HG03025 (cell line): ENCODE data around the gene DLGAP4.
"Not testable (repeated sequence)": the region's sequence is repeated elsewhere in the genome, so short reads cannot be mapped to it uniquely, and the experiment has no call there.

Experiments used
- ATAC-seq: cut with Tn5 transposase; IDR thresholded peaks from one replicate; pipeline ENCODE4 v1.9.1; 2021; ENCODE audit warnings: mild to moderate bottlenecking, moderate library complexity; ENCODE audit not compliant: unreplicated experiment, low FRiP score

Gene DLGAP4

DNA sequence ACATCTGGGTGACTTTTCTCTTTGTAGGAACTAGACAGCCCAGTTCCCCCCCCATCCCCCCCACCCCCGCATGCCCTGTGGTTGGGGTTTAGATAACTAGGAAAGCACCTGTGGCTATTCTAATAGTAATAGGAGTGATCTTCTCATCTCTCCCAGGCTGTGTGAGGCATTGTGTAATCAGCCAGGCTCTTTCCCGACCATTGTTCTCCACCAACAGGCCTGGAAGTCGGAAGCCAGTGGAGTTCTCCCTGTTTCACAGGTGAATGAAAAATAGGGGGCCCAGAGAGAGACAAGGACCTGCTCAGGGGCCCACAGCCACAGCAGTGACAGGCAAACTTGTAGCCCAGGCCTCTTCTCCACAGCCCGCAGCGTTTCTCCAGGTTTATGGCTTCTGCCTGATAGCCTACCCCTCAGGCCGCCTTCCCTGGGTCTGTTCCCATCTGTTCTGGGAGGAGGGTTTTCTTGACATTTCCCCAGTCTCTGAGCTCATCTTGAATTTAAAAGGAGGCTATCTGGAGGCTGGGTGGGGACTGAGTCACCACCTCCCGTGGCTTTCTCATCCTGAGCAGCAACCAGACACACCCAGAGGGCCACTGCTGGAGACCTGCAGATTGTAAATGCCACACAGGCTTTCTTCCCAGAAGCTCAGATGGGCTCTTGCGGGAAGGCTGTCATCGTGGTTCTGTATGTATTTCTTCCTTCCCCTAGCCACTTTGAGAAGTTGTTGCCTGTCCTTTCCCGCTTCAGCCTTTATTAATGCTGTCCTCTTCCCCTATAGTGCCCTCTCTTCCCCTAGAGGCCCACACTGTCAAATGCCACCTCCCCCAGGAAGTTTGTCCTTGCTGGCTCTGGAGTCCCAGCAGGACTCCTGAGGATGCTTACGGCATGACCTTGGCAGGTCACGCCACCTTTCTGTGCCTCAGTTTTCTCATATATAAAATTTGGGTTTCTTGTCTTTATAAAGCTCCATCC is 159.3 kb downstream of the DLGAP4 start:
- ATAC-seq: no peak

DNA sequence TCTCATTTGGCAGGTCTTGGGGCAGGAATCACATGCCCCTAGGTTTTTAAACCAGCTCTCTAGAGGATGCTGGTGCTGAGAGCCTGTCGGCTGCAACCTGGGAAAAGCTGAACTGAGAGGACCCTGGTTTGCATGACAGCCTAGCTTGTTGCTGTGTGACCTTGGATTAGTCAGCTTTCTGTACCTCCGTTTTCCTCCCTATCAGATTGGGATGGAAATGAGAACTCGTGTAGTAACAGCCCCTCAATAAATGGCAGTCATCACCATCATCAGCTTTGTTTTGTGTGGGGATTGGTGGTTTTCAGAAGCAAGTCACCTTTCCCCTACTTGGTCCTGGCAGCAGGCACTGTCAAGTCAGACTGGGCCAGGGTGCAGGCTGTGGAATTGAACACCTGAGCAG is 159.9 kb downstream of the DLGAP4 start:
- ATAC-seq: no peak

DNA sequence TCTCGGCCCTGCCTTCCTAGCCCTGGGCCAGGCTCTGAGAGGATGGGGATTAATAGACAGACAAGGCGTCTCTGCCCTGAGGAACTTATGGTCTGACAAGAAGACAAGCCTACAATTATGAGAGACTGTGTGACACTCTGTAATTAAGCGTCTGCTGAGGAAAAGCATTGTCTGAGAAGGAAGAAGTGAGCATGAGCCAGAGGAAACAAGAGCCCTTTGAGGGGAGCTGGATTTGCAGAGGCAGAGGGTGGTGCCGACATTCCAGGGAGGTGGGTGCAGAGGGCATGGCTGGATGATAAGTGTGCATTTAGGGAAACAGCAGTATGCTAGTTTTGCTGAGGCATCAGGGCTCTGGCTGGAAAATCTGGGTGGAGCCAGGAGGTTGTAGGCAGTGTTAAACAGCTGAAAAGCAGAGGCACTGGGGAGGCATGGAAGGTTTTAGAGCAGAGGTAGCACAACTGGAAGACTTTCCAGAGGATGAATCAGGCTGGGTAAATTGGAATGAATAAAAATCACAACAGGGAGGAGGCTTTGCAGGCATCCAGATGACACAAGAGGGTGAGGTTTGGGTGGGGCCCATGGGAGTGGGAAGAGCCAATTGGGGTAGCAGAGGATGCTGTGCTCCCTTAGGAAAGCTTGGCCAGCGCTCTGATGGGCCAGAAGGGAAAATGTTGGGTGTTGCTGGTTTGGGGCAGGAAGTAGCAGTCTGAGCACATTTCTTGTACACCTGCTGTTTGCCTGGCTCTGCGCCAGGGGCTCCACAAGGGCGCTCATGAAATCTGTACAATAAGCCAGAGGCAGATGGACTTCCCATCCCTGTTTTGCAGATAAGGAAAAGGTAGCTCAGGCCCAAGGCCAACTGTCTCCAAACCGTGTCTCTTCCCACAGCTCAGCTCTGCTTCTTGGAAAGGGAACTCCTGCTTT is 161.2 kb downstream of the DLGAP4 start:
- no peak for ATAC-seq

DNA sequence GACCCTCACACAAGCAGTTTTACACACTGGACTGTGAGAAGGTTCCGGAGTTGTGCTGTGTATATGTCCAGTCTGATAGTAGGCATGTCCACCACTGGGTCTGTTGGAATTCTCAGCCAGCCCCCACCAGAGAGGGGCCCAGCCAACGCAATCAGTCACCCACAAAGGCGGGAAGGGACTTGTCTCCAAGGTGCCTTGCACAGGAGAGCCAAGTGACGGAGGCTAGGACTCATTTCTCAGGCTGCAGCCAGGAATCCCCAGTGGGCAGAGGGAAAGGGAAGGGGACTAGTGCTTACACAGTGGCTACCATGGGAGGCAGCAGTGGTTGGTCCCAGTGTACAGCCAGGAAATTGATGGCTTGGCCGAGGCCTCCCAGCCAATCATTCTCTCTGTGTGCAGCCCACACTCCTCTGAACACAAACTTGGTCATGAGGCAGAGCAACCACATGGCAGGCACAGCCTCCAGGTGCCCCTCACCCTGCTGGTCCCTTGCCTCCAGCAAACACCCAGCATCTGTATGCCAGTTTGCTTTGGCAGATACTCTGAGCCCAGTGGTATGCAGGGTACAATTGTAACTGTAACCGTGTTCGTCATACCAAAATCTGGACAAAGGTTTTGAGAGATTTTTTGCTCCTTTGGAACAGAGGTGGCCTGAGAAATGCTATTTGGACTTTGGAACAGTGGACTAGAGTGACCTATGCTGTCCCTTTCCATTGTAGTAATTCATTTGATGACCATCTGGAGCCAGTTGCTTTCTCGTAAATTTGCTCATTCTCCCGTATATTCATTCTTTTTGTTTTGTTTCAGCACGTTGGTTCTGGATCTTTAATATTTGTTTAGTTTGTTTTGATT is 162.2 kb downstream of the DLGAP4 start:
- ATAC-seq: no peak

DNA sequence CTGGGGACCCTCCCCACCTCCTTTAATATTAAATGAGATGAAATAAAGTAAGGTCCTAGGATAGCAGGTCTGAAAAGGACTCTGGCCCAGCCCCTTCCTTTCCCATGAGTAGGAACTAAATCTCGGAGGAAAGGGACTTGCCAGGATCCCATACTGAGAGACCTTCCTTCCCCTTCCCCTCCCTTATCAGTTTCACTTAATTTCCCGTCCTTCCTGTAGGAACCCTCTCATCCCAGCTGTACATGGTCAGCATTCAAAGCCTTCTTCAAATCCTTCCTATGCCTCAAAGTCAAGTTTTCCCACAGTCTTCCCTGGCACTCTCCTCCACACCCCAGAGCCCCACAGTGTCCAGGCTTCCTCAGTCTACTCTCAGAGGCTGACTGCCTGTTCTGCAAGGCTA is 163.8 kb downstream of the DLGAP4 start:
- ATAC-seq: no peak

DNA sequence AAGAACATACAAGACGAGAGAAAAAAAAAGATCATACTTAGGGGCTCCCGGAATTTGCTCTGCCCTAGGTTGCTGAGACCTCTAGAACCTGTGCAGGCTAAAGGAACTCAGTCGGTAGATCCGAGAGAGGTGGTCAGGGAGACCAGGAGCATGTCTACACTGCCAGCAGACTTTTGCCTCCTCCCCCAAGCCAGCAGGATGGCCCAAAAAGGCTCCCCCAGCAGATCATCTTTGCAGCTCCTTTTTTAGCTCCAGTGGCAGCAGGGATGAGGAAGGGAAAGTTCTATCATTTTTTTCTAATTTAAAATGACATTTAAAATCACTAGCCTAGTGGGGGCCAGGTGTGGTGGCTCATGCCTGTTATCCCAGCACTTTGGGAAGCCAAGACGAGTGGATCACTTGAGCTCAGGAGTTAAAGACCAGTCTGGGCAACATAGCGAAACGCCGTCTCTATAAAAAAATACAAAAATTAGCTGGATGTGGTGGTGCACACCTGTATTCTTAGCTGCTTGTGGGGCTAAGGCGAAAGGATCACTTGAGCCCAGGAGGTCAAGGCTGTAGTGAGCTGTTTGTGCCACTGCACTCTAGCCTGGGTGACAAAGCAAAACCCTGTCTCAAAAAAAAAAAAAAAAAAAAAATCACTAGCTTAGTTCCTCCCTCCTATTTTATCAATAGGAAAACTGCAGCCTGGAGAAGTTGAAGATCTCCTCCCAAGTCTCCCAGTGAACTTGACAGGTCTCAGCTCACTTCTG is 165.9 kb downstream of the DLGAP4 start:
- no peak for ATAC-seq

DNA sequence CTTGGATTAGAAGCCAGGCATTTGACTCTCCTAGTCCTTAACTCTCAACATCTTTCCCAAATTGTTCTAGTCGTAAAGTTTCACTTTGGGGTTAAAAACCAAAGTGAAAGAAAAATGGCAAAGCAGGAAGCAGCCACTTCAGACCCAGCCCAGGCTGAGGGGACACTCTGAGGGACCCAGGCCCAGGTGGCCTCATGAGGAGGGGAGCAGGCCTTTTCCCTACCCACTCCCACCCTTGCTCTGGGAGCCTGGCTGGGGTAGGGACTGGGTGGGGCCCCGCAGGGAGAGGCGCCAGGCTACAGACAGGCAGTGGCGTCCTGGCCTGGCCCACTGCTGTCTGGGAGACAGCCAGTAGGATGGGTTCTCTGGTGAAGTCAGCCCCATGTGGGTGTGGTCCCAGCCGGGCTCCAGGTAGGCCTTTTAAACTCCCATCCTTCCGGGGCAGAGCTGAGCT is 166.5 kb downstream of the DLGAP4 start:
- no peak for ATAC-seq

DNA sequence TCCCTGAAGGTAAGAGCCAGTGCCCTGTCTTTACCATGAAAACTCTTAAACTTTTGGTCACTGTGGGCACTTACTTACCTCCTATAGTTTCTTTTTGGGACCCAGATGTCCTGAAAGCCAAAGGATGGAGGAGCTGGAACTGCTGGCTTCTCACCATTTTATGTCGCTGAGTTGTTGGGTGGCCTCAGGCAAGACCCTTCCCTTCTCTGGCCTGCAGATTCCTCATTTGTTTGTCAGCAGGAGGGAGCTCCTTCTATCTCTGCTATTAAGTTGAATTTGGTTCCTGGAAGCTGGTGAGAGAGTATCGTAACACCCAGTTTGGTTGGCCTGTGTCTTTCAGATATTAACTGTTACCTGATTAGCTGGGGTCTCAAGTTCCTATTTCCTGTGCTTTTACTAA is 167.0 kb downstream of the DLGAP4 start:
- ATAC-seq: no peak

DNA sequence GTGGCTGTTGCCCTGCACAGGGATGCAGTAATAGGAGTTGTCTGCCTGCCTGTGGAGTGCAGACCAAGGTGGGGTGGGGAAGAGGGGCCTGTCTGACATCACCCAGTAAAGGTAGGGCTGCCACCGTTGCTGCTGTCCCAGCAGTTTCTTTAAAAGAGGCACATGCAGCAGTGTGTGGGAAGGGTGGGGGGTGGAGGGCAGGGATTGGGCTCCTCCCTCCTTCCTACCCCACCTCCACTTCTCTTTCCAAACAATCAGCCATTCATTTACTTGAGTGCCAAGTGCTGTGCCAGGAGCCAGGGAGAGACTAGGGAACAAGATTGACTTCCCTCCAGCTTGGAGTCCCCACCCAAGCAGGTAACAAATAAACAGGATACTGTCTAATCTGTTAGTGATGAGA is 168.4 kb downstream of the DLGAP4 start:
- ATAC-seq: no peak

DNA sequence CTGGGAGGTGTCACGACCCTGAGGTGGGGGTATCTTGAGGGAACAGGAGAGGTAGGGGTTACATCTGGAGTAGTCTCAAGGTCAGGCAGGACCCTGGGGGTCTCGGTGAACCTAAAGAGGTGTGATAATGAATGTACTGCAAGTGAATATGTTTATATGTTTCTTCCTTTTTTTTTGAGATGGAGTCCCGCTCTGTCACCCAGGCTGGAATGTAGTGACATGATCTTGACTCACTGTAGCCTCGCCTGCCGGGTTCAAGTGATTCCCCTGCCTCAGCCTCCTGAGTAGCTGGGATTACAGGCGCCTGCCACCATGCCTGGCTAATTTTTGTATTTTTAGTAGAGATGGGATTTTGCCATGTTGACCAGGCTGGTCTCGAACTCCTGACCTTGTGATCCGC is 168.9 kb downstream of the DLGAP4 start:
- not testable (repeated sequence) for ATAC-seq

DNA sequence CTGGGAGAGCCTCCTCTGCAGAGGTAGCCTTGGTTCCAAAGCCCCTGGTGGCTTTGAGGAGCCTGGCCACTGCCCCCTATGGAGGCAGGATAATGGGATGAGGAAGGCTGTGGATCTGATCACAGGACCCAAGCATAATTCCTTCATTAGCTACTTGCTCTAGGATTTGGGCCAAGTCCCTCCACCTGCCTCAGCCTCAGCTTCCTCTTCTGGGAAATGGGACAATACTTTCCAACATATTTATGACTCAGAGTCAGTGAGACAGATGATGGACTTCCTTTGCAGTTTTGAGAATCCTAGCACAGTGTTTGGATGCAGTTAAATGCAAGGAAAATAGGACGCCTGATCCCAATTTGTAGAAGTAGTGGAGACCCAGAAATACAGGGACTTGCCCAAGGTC is 171.3 kb downstream of the DLGAP4 start:
- ATAC-seq: no peak

DNA sequence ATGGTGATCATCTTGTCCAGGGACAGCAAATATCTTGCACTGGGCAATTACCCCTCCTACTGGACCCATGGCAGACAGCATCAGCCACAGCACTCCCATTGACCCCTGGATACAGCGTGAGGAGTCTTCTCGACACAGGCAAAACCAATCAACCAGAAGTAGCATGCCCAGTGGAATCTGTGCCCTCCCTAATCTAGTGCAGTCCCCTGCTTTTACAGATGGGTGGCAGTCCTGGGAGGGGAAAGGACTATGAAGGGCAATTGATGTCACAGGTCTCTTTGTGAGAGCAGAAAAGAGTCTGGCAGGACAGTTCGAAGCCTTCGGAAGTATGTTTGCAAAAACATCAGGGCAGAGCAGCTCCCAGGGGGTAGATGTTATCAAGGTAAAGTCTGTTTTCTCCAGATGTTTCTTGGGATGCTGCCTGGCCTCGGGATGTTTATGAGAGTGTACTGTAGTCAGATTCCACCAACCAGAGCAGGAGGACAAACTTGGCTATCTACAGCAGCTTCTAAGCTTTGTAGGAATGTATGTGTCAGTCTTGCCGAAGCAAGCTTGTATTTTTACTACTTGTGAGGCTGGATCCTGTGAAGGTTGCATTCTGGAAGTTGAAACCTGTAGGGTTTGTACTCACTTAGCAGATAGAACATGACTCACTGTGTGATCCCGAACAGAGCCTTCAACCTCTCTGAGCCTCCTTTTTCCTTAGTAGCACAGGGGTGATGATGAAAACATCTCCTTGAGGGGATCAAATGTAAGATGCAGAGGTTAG is 172.2 kb downstream of the DLGAP4 start:
- no peak for ATAC-seq

DNA sequence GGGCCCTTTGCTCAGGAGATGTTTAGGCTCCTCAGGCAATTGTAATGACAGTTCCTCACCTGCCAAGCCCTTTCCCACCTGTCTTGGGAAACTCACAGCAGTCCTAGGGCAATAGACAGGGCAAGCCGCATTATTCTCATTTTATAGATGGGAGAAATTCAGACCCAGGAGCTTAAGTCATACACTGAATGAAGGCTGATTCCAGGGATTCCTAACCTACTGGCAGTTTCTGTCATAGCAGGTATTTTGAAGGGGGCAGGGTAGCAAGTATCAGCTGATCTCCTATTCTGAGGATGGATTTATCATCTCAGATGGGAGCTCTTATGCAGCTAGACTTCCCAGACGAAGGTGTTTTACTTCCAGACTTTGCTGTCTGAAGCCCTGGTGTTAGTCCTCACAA is 173.8 kb downstream of the DLGAP4 start:
- ATAC-seq: no peak

DNA sequence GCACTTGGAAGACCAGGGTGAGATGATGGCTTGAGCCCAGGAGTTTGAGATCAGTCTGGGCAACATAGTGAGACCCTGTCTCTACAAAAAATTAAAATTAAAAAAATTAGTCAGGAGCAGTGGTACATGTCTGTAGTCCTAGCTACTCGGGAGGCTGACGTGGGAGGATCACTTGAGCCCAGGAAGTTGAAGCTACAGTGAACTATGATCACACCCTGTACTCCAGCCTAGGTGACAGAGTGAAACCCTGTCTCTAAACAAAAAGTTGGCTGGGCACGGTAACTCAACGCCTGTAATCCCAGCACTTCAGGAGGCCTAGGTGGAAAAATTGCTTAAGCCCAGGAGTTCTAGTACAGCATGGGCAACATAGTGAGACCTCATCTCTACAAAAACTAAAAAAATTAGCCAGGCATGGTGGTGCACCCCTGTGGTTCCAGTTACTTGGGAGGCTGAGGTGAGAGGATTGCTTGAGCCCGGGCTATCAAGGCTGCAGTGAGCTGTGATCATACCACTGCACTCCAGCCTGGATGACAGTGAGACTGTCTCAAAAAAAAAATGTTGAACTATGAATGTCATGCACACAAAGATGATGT is 174.4 kb downstream of the DLGAP4 start:
- no peak for ATAC-seq

DNA sequence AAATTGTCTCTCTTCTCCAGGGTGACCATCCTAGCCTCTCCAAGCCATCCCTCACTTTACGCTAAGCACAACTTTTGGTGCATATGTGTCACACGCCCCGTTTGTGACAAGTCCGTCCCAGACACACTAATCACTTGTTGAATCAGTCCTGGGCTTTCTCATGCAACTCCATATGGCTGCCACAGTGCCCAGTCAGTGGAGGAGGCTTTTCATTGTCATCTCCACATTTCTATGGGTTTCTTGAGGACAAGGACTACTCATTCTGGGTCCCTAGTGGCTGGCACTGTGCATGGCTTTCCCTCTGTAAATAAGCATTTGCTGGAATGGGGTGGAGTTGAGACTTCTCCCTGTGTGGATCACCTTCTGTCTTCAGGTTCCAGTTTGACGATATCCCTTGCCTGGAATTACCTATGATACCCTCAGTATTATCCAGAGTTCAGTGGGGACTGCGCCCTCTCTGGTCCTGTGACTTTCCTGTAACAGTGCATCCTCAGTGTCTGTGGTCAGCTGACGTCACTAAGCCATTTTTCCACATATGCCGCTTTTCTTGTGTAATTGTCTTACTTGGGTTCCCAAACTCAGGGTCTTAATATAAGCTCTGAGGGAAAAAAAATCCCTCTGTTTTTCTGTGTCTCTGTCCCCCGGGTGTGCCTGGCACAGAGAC is 175.4 kb downstream of the DLGAP4 start:
- no peak for ATAC-seq

DNA sequence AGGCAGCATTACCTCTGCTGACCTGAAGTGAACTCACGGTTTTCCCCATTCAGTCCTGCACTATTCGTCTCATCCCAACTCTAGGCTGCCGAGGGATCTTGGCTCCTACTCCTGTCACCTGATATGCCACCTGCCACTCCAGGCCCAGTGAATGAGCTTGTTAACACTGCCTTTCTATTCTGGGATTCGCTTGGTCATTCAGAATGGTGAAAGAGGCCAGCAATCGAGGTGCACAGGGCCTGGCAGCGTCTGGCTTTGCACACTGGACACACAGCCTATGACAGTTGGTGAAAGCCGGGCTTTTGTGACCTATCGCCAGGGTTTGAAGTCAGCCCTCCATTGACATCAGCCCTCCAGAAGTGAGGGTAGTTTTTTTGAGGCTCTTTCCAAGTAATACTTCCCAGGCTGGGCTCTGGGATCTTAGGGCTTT is 175.9 kb downstream of the DLGAP4 start:
- ATAC-seq: no peak

DNA sequence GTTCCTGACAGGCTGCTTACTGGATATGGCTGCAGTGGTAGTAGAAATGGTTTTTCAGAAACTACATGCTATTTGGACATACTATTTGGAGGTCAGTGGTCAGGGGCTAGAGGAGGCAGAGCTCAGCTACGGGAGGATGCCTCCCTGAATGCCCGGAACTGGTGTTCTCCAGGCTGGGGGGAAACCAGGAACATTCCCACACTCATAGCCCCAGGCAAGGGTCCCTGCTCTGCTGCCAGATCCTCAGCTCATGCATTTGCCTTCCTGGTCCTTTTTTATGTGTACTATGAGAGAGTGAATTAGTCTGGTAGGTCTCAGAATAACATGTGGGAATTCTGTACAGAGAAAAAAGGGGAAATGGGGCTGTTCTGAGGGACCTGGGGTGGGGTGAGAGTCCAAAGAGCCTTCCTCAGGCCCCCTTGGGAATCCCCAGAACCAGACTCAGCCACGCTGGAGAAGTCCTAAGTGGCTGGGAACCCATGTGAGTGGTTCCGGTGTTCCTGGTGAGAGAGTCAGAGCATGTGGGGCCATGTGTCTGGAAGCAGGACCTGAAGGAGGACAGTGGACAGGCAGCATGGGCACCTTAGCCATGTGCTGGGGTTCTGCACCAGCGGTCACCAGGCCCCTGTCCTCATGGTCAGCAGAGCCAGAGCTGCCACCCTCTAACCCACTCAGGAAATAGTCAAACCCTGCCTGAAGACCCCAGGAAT is 177.2 kb downstream of the DLGAP4 start:
- ATAC-seq: no peak
